Stimulated activated CD8-positive, alpha-beta memory T cell treated with anti-CD3 and anti-CD28 coated beads, Interleukin-4, amount 100 ng/mL, for 1 hour (primary cell): Measurements from ENCODE around the gene ARL8A.
A peak's percentile ranks its signal among the peaks of the same experiment; 100 is the strongest.
"Not testable (repeated sequence)": the region's sequence is repeated elsewhere in the genome, so short reads cannot be mapped to it uniquely, and the experiment has no call there.

ENCODE experiments used
- DNase-seq, 2 donors: peaks; one replicate each; pipeline ENCODE4 v3.0.0-alpha.2; 2020; ENCODE audit warnings: low read depth in 2 of 2, low spot score in 1 of 2

Gene ARL8A

DNA sequence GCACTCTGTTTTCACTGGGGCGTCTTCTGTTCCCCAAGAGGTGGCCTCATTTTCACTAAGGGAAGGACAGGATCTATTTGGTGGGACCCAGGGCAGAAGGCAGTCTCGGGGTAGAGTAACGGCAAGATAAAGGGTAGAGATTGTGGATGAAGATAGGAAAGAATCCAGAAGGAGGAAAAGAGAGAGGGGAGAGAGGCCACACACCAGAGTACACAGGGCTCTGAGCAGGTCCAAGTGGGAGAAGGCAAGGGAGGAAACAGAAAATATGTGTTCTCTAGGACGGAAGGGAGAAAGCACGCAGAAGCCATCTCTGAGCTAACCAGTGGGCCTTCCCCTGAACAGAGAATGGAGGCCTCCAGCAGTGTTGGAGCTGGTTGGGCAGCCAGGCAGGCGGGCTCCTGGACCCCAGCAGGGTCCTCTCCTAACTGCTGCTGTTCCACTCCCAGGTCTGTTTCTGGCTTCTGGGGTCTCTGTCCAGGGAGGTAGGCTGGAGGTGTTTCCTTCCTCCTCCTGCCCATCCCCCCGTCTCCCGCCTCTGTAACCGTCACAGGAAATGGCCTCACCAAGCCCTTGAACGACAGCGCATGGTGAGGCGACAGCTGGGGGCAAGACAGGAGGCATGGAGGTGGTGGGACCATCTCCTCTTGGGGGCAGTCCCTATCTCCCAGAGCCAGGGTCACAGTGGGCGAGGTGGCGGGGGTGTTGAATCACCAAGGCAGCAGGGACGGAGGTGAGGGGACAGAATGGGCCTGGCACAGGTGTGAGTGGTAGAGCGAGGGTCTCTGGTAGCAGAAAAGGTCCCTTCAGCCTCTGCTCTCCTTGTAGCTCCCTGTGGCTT, 15.2 kb upstream of the ARL8A start:
- peak in 1 of 2 donors; percentile 35 for DNase-seq

DNA sequence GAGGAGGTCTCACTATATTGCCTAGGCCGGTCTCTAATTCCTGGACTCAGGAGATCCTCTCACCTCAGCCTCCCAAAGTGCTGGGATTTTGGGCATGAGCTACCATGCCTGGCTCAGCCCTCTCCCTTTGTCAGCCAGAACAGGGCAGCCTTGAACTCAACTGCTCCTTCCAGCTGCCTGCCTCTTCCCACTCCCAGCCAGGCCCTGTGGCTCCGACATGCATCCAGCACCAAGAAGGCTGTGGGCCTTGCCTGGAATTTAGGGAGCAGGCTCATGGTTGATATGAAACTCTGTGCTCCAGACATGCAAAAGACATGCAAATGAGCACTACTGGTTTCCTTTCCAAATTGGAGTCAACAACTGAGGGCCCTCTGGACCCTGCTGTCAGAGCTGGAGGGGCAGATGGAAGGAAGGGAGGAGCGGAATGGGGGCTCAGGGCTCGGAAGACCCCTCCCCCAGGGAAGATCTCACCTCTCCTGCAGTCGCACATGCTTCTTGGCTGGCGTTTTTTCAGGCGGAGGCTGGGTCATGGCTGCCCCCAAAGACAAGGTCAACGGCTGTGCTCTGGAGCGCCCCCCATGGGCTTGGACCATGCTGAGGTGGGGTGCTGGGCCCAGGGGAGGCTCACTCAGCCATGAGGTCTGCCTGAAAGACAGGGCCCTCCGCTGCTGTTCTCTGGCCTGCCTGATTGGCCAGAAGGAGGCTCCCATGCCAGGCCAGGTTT, 14.4 kb upstream of the ARL8A start:
- DNase-seq: no peak

DNA sequence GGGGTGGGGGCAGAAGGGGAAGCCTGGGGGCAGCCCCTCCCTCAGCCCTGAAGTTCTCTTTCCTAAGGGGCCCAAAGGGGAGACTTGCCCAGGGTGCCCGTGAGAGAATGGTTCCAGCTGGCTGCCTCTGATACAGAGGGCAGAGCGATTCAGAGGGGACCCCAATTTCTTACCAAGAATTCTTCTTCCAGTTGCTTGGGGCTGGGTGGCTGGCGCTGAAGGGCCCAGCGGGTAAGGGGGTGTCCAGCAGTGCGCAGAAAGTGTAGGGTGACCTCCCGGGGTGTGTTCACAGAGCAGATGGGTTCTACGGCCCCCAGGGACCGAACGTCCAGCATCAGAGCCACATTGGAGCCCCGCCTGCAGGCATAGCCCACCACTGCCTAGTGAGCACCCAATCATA, 13.4 kb upstream of the ARL8A start:
- DNase-seq: no peak

DNA sequence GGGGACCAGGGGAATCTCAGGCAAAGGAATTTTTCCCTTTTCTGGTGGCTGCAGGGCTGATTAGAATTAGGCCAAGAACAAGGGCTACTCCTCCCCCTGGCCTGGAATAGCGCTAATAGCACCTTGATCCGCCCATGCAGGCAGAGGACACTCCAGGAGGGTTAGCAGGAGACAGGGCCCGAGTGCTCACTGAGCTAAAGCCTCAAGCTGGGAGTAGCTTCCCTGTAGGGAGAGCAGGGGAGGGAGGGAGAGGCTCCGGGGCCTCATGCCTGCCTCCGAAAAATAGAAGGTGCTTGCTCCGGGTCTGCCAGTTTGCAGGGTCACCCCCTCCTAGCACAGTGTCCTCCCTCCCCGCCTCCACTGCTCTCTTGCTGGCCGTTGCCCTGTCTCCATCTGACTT, 12.1 kb upstream of the ARL8A start:
- no peak for DNase-seq

DNA sequence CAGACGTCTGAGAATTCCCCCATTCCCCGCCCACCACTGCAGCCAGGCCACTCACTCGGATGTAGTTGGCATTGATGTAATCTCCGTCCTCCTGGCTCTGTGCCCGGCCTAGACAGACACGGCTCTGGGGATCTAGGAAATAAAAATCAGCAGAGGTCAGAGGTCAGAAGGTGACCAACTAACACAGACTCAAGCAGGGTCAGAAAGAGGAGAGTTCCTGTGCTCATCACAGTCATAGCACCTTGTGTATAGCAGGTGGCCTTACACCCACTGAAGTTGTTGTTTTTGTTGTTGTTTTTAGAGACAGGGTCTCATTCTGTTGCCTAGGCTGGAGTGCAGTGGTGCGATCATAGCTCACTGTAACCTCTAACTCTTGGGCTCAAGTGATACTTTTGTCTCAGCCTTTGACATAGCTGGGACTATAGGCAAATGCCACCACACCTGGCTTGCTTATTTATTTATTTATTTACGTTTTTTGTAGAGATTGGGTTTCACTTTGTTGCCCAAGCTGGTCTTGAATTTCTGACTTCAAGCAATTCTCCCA, 11.0 kb upstream of the ARL8A start:
- DNase-seq: no peak

DNA sequence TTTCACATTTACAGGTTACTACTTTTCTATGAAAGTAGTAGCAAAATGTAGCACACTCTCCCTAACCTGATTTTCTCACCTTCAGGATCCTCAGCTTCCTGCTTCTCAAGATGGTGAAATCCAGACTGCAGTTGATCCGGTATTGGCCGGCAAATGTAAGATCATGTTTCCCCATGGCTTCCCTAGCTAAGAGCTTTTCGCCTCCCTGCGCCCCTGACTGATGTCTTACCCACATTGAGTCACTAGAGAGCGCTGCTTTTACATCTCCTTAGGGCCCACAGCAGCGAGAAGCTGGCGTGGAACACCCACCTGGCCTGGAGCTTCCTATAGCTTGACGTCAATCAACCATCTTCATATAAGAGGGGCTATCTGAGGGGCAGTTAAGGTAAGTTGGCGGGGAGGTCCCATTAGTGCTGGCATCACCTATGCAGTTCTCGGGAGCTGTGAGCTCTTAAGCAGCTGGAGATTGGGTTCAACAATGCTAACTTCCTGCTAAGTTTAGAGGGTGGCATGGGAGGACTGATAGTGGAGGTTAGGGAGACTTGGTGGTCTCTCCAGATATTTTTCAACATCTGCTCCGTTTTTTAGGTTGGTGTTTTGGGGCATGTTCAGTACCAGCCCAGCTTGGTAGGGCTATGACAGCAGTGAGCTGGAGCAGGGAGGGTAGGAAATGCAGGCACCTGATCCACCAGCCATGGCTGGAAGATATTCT, 10.4 kb upstream of the ARL8A start:
- DNase-seq: no peak

DNA sequence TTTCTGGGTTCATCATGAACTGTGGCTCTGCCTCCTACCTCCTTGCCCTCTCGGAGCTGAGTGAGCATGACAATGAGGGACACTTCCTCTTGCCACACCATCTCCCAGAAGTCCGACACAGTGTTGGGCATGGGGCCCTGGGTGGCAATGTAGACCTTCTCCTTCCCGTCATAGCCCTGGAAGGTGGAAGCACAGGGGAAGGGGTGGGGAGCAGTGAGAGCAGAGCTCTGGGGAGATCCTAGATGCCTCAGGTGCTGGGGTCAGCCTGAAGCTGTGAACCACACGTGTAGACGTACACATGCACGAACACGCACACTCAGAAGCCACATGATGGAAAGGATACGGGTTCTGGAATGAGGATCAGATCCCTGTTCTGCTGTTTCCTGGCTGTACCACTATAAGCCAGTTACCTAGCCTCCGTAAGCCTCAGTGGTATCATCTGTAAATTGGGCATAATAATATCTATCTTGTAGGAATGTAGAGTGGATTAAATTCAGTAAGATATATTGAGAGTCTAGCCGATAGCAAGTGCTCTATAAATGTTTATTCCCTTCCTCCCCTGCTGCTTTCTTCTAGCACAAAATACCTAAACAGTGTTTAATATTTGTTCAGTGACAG, 9.7 kb upstream of the ARL8A start:
- no peak for DNase-seq

DNA sequence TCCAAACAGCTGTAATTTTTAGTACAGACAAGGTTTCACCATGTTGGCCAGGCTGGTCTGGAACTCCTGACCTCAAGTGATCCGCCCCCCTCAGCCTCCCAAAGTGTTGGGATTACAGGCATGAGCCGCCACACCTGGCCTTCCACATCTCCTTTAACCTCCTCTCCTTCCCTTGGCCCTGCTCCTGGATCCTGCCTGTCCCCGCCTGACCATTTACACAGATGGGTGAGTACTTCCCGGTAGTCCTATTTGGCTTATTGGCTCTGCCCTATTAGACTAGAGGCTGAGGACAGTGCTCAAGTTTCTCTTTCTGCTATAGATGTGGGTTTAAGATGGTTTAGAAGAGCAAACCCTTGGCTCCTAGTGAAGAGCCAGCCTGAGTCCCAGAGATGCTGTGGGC, 8.7 kb upstream of the ARL8A start:
- DNase-seq: no peak

DNA sequence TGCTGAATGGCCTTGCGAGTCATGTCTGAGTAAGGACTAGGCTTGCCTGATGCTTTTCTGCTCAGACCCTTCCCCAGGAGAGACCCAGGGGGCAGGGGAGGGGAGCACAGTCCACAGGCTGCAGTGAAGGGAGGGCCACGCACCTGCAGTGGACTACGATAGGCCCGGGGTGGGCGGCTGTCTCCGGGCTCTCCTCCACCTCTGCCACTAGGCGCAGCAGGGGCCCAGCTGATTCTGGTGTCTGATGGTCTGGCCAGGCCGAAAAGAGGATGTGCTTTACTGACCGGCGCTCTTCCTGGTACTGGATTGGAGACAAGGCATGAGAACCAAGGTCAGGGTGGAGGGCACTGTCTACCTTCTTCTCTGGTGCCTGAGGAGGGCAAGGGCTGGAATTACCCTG, 7.9 kb upstream of the ARL8A start:
- no peak for DNase-seq

DNA sequence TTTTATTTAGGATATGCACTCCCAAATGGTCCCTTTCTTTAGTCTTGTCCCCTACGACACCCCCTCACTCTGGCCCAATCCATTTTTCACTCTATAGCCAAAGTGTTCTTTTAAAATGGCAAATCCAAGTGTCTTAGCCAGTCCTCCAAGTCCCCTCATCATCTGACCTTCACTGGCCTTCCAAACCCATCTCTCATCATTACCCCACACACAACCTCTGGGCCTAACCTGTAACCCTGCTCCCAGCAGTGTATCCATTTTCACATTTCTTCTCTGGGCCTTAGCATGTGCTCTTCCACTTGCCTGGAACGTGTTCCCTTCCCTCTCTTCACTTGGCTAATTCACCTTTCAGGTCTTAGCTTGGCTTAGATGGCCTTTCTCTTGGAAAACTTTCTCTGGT, 6.5 kb upstream of the ARL8A start:
- DNase-seq: no peak

DNA sequence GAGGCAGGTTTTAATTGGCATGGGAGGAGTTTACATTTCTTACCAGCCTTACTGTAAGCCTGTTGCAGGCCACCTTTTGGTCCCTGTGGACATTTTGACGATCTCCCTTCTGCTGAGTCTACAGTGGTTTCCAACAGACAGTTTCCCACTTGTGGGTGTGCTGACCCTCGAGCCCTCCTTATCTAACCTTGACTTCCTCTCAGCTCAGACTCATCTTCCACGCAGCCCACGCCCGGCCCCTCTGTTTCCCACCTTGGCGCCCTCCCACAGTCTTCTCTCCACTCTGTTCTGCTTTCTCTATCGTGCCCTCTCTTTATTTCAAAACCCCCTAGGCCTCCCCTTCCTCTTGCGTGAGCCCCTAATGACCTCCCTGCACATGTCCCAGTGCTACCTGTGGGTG, 6.1 kb upstream of the ARL8A start:
- DNase-seq: no peak

DNA sequence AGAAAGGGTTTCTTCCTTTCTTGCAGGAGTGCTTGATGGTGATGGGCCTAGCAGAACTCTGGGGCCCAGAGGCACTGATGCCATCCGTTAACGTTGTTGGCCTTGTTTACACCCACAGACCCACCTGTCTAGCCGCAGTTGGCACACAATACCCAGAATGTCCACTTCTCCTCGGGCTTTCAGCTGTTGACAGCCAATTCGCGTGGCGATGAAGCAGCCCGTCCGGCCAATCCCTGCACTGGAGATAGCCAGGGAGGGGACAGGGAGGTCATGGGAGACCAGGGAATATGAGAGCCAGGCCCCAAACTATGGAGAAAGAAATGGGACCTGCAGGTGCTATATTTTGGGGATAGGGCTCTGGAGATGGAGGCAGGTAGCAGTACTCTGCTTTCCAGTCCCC, 5.7 kb upstream of the ARL8A start:
- DNase-seq: no peak

DNA sequence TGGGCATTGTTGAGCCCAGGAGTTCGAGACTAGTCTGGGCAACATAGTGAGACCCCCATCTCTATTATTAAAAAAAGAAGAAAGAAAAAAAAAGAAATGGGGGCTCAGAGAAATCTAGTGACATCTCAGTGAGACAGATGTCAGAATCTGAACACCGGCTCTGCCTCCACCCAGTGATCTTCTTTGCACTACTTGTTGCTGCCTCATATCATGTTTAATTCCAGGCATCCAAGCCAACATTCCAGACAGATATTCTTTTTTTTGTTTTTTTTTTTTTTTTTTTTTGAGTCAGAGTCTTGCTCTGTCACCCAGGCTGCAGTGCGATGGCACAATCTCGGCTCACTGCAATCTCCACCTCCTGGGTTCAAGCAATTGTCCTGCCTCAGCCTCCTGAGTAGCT, 5.0 kb upstream of the ARL8A start:
- DNase-seq: no peak

DNA sequence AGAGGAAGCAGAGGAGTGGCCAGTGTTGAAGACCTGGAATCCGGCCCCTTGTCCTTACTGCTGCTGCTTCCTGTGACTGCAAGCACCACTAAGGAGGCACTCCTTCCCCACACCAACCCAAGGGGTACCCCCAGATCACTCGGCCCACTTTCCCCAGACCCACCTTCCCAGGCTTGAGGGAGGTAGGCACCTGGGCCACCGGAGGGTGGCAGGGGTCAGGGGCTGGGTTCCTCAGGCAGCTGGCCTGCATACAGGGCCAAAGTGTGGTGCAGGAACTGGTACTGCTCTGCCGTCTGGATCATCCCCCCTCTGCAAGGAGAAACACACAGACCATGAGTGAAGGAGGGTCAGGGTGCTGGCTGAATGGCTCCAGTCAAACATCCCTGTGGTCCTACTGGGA, 3.9 kb upstream of the ARL8A start:
- no peak for DNase-seq

DNA sequence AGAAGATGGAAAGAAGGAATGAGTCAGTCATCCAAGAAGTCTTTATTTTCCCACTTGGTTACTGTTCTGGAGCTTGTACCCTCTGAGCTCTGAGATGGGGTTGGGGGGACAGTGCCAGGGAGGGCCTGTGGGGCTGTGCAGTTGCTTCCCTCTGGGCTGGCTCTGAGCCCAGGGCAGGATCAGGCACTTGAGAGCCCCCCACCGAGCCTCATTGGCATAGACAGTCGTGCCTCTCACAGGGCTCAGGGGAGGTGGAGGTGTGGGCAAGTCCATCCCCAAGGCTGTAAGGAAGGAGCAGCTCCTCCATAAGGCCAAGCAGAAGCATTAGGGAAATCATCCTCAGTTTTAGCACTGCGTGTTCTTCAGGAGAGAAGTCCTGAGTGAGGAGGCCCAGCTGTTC, 2.5 kb upstream of the ARL8A start:
- DNase-seq: no peak

DNA sequence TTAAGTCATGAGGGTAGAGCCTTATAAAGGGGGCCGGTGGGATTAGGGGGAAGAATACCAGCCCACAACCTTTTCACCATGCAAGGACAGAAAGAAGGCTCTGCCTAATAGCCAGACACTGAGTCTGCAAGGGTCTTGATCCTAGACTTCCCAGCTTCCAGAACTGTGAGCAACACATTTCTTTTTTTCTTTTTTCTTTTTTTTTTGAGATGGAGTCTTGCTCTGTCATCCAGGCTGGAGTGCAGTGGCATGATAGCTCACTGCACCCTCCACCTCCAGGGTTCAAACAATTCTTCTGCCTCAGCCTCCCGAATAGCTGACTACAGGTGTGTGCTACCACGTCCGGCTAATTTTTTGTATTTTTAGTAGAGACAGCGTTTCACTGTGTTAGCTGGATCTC, 1.7 kb upstream of the ARL8A start:
- no peak for DNase-seq

DNA sequence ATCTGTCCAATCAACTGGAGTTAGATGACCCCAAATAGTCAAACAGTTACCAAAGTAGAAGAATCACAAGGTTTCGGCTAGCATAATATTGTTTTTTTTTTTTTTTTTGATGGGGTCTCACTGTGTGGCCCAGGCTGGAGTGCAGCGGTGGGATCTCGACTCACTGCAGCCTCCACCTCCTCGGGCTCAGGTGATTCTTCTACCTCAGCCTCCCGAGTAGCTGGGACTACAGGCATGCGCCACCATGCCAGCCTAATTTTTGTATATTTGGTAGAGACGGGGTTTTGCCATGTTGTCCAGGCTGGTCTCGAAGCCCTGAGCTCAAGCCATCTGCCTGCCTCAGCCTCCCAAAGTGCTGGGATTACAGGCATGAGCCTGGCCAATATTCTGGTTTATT, 1.2 kb upstream of the ARL8A start:
- not testable (repeated sequence) for DNase-seq

DNA sequence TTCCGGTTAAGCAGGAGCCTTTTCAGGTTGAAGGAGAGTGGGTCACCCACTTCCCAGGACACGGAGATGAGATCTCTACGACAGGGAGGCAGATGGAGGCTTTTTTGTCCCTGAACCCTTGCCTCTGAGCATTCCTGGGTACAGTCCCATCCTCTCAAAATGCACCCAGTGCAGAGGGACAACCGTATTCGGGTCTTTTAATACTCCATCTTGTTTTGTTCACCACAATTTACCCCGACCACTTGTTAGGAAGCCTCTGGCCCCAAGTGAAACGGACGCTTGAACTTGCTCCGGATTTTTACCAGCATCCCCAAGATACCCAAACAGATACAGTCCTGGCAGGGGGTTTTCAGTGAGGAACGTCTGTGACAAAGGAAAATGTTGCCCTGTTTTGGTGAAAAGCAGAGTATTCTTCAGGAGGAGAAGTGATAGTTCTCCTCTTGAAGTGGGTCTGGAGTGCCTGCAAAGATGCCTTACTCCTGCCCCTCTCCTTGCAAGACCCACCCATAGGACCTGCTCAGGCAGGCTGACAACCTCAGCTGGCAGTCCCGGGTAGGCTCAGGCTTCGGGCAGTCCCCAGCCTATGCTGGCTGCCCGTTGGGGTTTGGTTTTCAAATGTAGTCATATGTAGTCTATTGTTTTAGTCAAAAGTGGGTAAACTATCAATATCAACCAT, 669 bp upstream of the ARL8A start:
- DNase-seq: no peak

DNA sequence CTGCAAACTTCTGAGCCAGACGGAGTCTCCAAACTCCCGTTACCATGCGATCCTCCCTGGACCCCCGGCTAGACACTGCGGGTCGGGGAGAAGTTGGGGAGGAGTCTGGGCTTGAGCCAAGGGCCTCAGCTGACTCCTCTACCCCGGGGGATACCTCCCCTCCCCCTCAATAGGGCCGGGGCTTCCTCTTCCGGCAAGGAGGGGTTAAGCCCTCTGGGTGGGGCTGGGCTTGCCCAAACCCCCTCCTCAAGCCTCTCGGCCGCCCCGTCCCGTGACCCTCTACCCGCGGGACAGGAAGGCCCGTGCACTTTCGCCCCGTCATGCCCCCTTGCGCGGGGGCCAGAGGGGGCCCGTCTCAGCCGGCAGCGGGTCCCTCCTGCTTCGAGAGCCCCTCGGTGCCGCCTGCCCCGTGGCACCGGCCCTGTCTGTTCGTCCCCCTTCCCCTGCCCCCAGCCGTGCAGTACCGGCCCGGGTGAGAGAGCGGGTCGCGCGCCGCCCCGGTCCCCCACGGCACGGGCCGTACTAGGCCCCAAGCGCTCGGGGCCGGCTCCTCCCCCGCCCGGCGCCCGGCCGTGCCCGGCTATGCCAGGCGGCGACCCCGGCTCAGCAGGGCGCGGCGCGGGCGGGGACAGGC, 652 bp downstream of the ARL8A start:
- no peak for DNase-seq

DNA sequence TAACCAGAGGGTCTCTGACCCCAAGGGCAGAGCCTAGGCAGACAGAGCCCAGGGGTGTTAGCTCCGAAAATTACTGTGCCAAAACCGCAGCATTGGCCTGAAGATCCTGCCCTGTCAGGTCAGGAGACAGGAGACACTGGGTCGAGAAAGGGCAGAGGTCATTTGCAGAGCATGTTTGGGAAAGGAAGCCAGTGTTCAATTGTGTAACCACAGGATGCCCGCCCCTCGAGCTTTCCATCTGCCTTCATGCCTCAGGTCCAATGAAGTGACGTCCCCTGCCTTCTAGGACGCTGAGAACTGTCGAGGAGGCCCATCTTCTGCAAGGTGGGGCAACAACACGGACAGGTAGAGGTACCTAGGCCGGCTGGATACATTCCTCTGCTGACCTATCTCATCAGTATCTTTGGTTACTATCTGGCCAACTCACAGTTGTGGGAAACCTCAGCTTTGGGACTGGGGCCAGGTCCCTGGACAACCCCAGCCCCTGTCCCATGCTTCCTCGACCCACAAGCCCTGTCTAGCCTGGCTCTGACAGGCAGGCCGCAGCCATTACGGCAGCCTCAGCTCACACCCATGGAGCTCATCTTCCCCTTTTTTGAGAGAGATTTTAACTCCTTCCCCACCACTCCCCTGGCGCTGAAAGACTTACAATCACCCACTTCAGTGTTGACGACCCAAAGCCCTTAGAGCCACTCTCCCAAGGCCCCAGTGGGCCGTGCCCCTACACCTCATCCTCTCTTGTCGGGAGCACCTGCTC, 1.3 kb downstream of the ARL8A start:
- no peak for DNase-seq
